Measurements from ENCODE around the gene DYRK2. TPM values are rescaled to one million over a fixed set of nuclear protein-coding genes. Genes with fewer than 3 reads are reported as not detected.
"Not testable (repeated sequence)": the region's sequence is repeated elsewhere in the genome, so short reads cannot be mapped to it uniquely, and the experiment has no call there.

The DYRK2 gene
- total RNA-seq, 1 donor from 2014 or later = 50.7 TPM

GRCh38 chr12:67671419-67671818, 22.9 kb downstream of the DYRK2 start:
- Mint-ChIP-seq H3K27me3 (ENCODE audit: low read depth, unreplicated experiment) (no peaks in the 10 kb centered on the region), H3K9me3 (ENCODE audit: unreplicated experiment) (peaks cover 20% of the 10 kb centered on the region), H3K27ac (ENCODE audit: unreplicated experiment) (peak overlapping the region; percentile 50), H3K4me1 (ENCODE audit: low read depth, unreplicated experiment) (peaks cover 33% of the 10 kb centered on the region), H3K36me3 (ENCODE audit: low read depth, unreplicated experiment) (peaks cover 15% of the 10 kb centered on the region), H3K4me3 (ENCODE audit: unreplicated experiment) (no peak overlapping the region)
- Histone ChIP-seq H3K4me3 (ENCODE audit: insufficient read depth, low read depth, low read length) (no peak overlapping the region), H3K4me2 (ENCODE audit: low read length) (no peak overlapping the region), H3K36me3 (ENCODE audit: insufficient read depth, low read length) (no peaks in the 10 kb centered on the region), H3K27ac (ENCODE audit: low read depth, low read length) (peak overlapping the region; percentile 9), H3K9me3 (ENCODE audit: insufficient read depth, low read depth, low read length) (peaks cover 5% of the 10 kb centered on the region), H3K4me1 (ENCODE audit: insufficient read depth, low read length) (peaks cover 11% of the 10 kb centered on the region), H4K20me1 (ENCODE audit: insufficient read depth, low read length) (peaks cover 4% of the 10 kb centered on the region), H3K79me2 (ENCODE audit: insufficient read depth, low read length) (peaks cover 4% of the 10 kb centered on the region), H3K9ac (ENCODE audit: low read length) (no peak overlapping the region), H3K27me3 (ENCODE audit: insufficient read depth, low read length) (no peaks in the 10 kb centered on the region), H2AFZ (ENCODE audit: low read depth, low read length) (no peak overlapping the region)
- TF ChIP-seq CTCF (IDR thresholded peaks at IDR 0.05; ENCODE audit: insufficient read depth, low read depth, low read length) (no peak), EZH2 (IDR thresholded peaks at IDR 0.05; ENCODE audit: insufficient read depth, low read length) (no peak)
- FAIRE-seq (no peak), DNase-seq (ENCODE audit: low read depth) (peak; percentile 81)

GRCh38 chr12:67671892-67672291, 23.3 kb downstream of the DYRK2 start:
- no peak for TF ChIP-seq CTCF (IDR thresholded peaks at IDR 0.05; ENCODE audit: insufficient read depth, low read depth, low read length)
- no peak for TF ChIP-seq EZH2 (IDR thresholded peaks at IDR 0.05; ENCODE audit: insufficient read depth, low read length)
- H3K27ac Mint-ChIP-seq (ENCODE audit: unreplicated experiment) = no peak overlapping the region
- H3K79me2 ChIP-seq (ENCODE audit: insufficient read depth, low read length) = peaks cover 4% of the 10 kb centered on the region
- H3K4me1 ChIP-seq (ENCODE audit: insufficient read depth, low read length) = peaks cover 13% of the 10 kb centered on the region
- FAIRE-seq = no peak
- no peak overlapping the region for H2AFZ ChIP-seq (ENCODE audit: low read depth, low read length)
- H3K36me3 ChIP-seq (ENCODE audit: insufficient read depth, low read length) = no peaks in the 10 kb centered on the region
- peaks cover 20% of the 10 kb centered on the region for H3K9me3 Mint-ChIP-seq (ENCODE audit: unreplicated experiment)
- H3K4me1 Mint-ChIP-seq (ENCODE audit: low read depth, unreplicated experiment) = peaks cover 31% of the 10 kb centered on the region
- peak overlapping the region; percentile 9 for H3K27ac ChIP-seq (ENCODE audit: low read depth, low read length)
- H3K4me3 ChIP-seq (ENCODE audit: insufficient read depth, low read depth, low read length) = no peak overlapping the region
- peaks cover 15% of the 10 kb centered on the region for H3K36me3 Mint-ChIP-seq (ENCODE audit: low read depth, unreplicated experiment)
- peaks cover 4% of the 10 kb centered on the region for H4K20me1 ChIP-seq (ENCODE audit: insufficient read depth, low read length)
- peaks cover 5% of the 10 kb centered on the region for H3K9me3 ChIP-seq (ENCODE audit: insufficient read depth, low read depth, low read length)
- H3K4me2 ChIP-seq (ENCODE audit: low read length) = no peak overlapping the region
- H3K4me3 Mint-ChIP-seq (ENCODE audit: unreplicated experiment) = no peak overlapping the region
- no peak overlapping the region for H3K9ac ChIP-seq (ENCODE audit: low read length)
- no peaks in the 10 kb centered on the region for H3K27me3 ChIP-seq (ENCODE audit: insufficient read depth, low read length)
- no peak for DNase-seq (ENCODE audit: low read depth)
- no peaks in the 10 kb centered on the region for H3K27me3 Mint-ChIP-seq (ENCODE audit: low read depth, unreplicated experiment)

- H2AFZ ChIP-seq (ENCODE audit: low read depth, low read length); H3K27me3 Mint-ChIP-seq (ENCODE audit: low read depth, unreplicated experiment); DNase-seq (ENCODE audit: low read depth); H3K27me3 ChIP-seq (ENCODE audit: insufficient read depth, low read length); H3K79me2 ChIP-seq (ENCODE audit: insufficient read depth, low read length); H3K36me3 ChIP-seq (ENCODE audit: insufficient read depth, low read length); H3K4me2 ChIP-seq (ENCODE audit: low read length); H3K27ac Mint-ChIP-seq (ENCODE audit: unreplicated experiment); H3K4me3 Mint-ChIP-seq (ENCODE audit: unreplicated experiment); H3K4me3 ChIP-seq (ENCODE audit: insufficient read depth, low read depth, low read length); H3K9ac ChIP-seq (ENCODE audit: low read length); FAIRE-seq; H3K27ac ChIP-seq (ENCODE audit: low read depth, low read length); H4K20me1 ChIP-seq (ENCODE audit: insufficient read depth, low read length); H3K9me3 ChIP-seq (ENCODE audit: insufficient read depth, low read depth, low read length): not testable (repeated sequence)
- Mint-ChIP-seq H3K36me3 (ENCODE audit: low read depth, unreplicated experiment) (peaks cover 15% of the 10 kb centered on the region), H3K9me3 (ENCODE audit: unreplicated experiment) (peaks cover 20% of the 10 kb centered on the region), H3K4me1 (ENCODE audit: low read depth, unreplicated experiment) (peaks cover 29% of the 10 kb centered on the region)
- peaks cover 19% of the 10 kb centered on the region for H3K4me1 ChIP-seq (ENCODE audit: insufficient read depth, low read length)
Measured at GRCh38 chr12:67672507-67672906, 24.0 kb downstream of the DYRK2 start.

- H3K4me2 ChIP-seq (ENCODE audit: low read length); FAIRE-seq; H3K27me3 ChIP-seq (ENCODE audit: insufficient read depth, low read length); DNase-seq (ENCODE audit: low read depth); H3K9me3 ChIP-seq (ENCODE audit: insufficient read depth, low read depth, low read length); H4K20me1 ChIP-seq (ENCODE audit: insufficient read depth, low read length); H3K27ac ChIP-seq (ENCODE audit: low read depth, low read length); H3K9ac ChIP-seq (ENCODE audit: low read length); H3K4me3 ChIP-seq (ENCODE audit: insufficient read depth, low read depth, low read length); H3K27ac Mint-ChIP-seq (ENCODE audit: unreplicated experiment); H3K27me3 Mint-ChIP-seq (ENCODE audit: low read depth, unreplicated experiment); H2AFZ ChIP-seq (ENCODE audit: low read depth, low read length); H3K4me3 Mint-ChIP-seq (ENCODE audit: unreplicated experiment); H3K36me3 ChIP-seq (ENCODE audit: insufficient read depth, low read length); H3K79me2 ChIP-seq (ENCODE audit: insufficient read depth, low read length): not testable (repeated sequence)
- H3K9me3 Mint-ChIP-seq (ENCODE audit: unreplicated experiment) = peaks cover 20% of the 10 kb centered on the region
- peaks cover 21% of the 10 kb centered on the region for H3K4me1 ChIP-seq (ENCODE audit: insufficient read depth, low read length)
- peaks cover 33% of the 10 kb centered on the region for H3K4me1 Mint-ChIP-seq (ENCODE audit: low read depth, unreplicated experiment)
- peaks cover 13% of the 10 kb centered on the region for H3K36me3 Mint-ChIP-seq (ENCODE audit: low read depth, unreplicated experiment)
Measured at GRCh38 chr12:67673509-67673908, 25.0 kb downstream of the DYRK2 start.
